ENCODE measurements around the gene DCDC1.

DCDC1 gene

GRCh38 chr11:31132531-31133421, 236.8 kb downstream of the DCDC1 start:
- no peak for TF ChIP-seq CTCF (IDR thresholded peaks at IDR 0.05; ENCODE audit: low read length, missing control alignments)
- no peak overlapping the region for H3K4me3 ChIP-seq (replicated peaks; ENCODE audit: low read depth, low read length)
- DNase-seq (ENCODE audit: low read depth) = no peak

GRCh38 chr11:31131760-31132159, 237.8 kb downstream of the DCDC1 start:
- TF ChIP-seq CTCF (IDR thresholded peaks at IDR 0.05; ENCODE audit: low read length, missing control alignments) = no peak
- H3K4me3 ChIP-seq (replicated peaks; ENCODE audit: low read depth, low read length) = no peak overlapping the region
- no peak for DNase-seq (ENCODE audit: low read depth)

- no peak for TF ChIP-seq CTCF (IDR thresholded peaks at IDR 0.05; ENCODE audit: low read length, missing control alignments)
- no peak for DNase-seq (ENCODE audit: low read depth)
- no peak overlapping the region for H3K4me3 ChIP-seq (replicated peaks; ENCODE audit: low read depth, low read length)
Measured at GRCh38 chr11:31127290-31127689, 242.2 kb downstream of the DCDC1 start.

GRCh38 chr11:31120428-31120827, 249.1 kb downstream of the DCDC1 start:
- no peak for DNase-seq (ENCODE audit: low read depth)
- no peak overlapping the region for H3K4me3 ChIP-seq (replicated peaks; ENCODE audit: low read depth, low read length)
- no peak for TF ChIP-seq CTCF (IDR thresholded peaks at IDR 0.05; ENCODE audit: low read length, missing control alignments)

- TF ChIP-seq CTCF (IDR thresholded peaks at IDR 0.05; ENCODE audit: low read length, missing control alignments) = no peak
- DNase-seq (ENCODE audit: low read depth) = no peak
- H3K4me3 ChIP-seq (replicated peaks; ENCODE audit: low read depth, low read length) = no peak overlapping the region
Measured at GRCh38 chr11:31118566-31118965, 251.0 kb downstream of the DCDC1 start.

- no peak for DNase-seq (ENCODE audit: low read depth)
- H3K4me3 ChIP-seq (replicated peaks; ENCODE audit: low read depth, low read length) = no peak overlapping the region
- no peak for TF ChIP-seq CTCF (IDR thresholded peaks at IDR 0.05; ENCODE audit: low read length, missing control alignments)
Measured at GRCh38 chr11:31117038-31117437, 252.5 kb downstream of the DCDC1 start.

GRCh38 chr11:31114442-31114841, 255.1 kb downstream of the DCDC1 start:
- no peak for DNase-seq (ENCODE audit: low read depth)
- no peak for TF ChIP-seq CTCF (IDR thresholded peaks at IDR 0.05; ENCODE audit: low read length, missing control alignments)
- H3K4me3 ChIP-seq (replicated peaks; ENCODE audit: low read depth, low read length) = no peak overlapping the region

Data from fibroblast of pulmonary artery (primary cell).